ENCODE measurements around the gene GLRX3.

Gene GLRX3

DNA sequence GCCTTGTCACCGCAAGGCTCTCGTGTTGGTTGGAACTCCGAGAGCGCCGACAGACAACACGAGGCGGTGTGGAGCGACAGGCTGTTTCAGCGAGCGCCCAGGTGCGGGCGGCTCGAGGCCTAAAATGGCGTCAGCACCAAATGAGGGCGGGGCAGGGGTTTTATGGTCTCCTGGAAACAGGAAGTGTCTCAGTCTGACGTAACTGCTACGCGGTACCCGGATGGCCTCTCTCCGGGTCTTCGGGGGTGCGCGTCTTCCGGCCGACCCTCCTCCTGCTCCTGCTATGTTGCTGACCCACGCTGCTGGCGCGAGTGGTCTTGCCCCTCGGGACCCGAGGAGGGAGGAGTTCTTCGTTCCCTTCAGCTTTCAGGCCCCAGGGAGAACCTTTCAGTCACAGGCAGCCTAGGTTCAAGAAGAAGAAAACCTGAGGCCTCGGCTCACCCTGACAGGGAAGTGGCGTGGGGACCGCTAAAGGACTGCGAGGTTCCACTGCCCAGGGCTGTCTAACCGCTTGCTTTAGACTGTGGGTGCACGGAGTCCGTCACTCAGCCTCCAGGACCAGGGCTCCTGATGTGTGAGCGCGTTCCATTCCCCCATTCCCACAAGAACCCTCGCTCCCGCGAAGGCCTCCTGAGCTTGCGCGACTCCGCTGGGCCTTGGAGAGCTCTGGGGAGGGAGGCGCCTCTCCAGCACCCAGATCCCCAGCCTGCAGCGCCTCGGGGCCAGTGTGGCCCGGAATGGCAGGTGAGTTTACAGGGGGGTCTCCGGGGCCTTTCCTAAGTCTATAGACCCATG, 77.3 kb downstream of the GLRX3 start:
- DNase-seq: no peak

DNA sequence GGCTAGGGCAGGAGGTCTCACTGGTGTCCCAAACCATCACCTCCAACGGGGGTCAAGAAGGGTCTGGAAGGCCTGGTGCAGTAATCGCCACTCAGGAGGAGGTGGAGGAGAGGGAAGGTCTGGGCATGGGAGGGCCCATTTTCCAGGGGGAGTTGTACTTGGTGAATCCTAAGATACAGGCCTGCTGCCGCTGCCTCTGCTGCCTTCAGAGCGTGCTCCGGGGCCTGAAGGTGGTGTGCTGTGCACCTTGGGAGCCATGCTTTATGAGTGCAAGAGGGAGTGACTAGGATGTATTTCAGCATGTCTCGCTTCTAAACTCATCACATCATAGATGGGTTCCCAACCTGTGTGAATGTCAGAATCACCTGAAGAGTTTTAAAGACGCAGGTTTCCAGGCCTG, 78.2 kb downstream of the GLRX3 start:
- no peak for DNase-seq

DNA sequence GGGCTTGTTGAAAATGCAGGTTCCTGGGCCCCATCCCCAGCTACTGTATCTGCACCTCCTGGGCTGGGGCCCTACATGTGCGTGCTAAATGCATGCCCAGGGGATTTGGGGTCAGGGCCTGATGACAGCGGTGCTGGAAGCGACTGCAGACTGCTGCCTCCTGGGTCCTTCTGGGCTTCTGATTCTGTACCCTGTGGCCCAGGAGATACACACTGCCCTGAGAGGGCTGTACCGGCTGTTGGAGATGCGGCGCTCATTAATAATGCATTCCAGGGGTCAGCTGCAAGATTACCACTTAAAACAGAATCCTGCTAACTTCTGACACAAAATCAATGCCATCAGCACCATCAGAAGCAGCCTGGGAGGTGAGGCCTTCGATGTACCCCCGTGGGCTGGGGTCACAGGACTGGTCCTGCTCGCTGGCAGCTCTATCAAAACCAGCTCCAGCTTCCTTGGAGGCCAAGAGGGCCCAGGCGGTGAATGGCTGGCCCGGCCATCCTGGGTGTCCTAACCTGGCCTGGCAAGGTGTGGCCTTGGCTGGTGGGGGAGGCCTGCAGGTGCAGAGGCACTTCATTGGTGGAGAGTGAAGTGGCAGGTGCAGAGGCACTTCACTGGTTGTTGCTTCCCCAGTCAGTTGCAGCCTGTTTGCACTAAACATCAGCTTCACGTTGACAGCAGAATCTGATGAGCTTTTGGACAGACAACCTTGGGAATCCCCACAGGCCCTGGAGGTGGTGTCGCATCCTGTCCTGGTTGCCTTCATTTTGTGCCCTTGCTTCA, 79.2 kb downstream of the GLRX3 start:
- DNase-seq: no peak

DNA sequence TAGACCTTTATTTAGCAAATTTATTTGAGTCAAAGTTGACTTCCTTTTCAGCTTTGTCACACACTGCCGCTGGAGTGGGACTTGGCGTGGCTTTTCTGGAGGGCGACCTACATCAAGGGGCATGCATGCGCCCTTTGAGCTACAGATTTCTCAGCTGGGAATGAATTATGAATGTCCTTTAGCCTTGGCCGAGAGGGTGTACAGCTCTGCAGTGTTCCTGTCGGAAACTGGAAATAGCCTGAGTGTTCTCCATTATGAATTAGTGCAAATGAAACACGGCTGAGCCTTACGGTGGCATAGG, 79.7 kb downstream of the GLRX3 start:
- DNase-seq: no peak

DNA sequence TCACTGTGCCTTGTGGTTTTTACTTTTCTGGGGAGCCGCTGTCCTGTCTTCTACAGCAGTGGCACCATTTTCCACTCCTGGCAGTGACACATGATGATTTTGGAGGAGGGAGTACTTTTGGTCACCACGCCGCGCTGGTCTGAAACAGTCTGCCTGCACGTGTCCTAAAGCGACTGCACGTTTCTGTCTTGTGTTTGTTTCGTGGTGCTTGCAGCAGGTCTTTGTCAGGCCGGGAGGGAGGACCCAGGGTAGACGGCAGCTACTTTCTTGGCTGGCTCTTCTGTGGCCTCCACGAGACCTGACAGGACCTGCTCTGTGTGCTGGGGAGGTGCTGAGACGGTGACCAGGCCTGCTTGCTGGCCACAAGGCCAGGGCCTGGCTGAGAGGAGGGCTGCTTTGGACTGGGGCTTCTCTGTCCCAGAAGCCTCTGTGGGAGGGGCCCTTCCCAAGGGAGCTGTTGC, 82.0 kb downstream of the GLRX3 start:
- no peak for DNase-seq

DNA sequence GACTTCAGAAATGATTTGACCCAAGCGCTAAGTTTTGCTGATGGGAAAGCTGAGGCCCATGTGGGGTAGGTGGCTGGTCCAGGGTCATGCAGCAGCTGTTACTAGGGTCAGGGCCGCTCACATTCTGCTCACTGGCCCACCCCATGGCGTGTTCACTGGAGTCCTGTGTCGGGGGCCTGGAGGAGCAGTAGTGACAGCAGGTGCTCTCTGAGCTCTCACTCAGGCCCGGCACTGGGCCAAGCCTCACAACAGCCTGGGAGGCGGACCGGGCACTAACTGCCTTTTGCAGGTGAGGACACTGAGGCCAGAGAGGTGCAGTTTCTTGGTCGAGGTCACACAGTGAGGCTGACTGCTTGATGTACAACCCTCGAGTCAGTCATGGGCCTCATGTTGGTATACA, 82.7 kb downstream of the GLRX3 start:
- no peak for DNase-seq

DNA sequence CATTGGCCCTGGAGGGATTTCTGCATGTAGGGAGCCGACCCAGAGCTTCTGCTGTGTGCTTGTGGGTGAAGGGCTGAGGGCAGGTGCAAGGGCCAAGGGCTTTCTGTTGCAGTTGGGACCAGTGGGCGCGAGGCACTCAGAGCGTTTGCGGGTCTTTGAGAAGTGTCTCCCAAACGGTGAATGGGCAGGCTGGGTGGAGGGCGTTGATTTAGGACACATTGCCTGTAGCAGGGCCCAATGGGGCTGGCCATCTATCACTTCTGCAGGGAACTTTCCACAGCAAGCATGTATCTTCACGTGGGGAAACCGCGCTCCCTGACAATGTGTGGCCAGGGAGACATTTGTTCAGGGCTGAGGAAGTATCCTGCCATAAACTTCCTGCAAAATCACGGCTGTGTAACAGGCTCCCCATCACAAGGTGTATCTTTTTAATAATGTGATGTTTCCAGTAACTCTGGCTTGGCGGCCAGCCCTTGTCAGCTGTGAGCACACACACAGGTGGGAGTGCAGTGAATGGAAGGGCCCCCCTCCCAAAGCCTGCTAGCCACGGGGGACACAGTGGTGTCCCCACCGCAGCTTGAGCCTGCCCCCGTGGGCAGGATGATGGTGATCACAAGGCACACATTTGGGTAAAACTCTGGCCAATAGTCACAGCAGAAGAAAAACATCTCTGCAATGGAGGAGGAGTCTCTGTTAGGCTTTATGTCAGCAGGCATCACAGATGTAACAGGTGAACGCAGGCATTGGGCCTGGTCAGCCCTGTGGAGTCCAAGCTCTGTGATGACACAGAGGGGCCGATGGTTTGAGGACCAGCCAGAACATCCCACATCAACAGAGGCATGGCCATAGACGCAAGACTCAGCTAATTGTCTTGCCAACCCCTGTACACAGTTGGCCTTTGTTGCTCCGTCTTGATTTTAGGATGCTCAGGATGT, 84.3 kb downstream of the GLRX3 start:
- no peak for DNase-seq

DNA sequence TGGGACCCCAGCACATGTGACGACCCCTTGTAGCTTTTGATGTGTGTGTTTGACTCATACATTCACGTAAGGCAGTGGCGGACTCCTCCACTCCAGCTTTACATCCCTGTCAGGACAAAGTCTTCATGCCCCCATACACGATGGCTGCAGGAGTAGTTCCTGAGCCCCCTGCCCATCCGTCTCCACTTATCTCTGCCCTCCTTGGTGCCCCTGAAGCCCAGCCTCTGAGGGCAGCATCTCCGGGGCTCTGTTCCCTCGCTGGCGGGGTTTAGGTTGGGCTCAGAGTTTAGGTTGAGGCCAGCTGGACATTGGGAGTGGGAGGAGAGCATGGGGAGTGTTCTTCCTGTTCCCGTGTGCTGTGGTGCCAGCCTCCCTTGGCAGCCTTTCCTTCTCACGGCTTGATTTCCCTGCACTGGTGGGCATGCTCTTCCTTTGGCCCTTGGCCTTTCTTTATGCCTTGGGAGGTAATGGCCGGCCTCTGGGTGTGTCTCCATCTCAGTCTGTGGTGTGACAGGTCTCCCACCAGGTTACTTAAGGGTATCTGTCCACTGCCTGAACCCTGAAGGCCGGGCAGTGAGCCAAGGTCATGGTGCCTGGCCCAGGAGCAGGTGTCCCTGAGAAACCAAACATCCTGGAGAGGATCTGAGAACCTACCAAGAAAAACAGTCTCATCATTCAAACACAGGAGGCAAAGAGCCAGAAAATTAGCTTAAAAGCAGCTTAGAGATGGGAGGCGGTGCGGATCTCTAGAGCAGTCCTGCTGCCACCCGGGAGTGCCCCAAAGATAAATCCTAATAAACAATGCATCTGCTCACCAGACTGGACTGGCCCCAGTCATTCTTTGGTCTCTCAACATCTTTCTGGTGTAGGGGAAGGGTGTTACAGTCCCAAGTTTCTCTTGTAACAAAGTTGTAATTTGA, 85.5 kb downstream of the GLRX3 start:
- no peak for DNase-seq

DNA sequence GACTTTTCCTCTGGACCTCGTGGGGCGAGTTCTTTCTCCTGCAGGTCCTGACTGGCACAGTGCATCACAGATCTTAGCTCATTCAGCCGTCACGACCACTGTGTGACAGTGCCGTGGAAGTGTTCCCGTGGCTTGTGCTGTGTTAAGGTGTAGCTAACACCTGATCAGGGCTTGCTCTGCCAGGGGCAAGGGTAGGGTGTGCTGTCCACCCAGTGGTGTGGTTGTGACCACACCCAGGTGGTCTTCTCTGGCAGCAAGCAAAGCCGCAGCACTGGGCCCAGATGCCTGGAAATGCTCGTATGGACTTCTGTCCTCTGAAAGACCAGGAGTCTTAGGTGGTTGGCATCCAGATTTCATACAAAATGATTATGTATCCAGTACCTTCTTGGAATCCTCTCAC, 86.2 kb downstream of the GLRX3 start:
- DNase-seq: no peak

DNA sequence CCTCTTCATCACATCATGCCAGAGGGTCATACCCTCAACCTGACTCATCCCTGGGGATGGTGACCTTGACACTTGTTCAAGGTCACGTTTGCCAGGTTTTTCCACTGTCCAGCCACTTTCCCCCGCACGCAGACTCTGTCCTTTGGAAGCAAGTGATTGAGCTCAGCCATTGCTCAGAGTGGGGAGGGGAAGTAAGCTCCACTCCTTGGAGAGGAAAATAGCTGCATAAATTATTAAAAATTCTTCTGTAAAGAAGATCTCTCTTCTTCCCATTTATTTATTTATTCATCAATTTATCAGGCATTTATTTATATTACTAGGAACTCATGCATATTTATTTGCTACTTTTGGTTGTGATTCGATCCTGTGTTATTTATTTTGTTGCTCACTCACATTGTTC, 88.0 kb downstream of the GLRX3 start:
- DNase-seq: no peak

DNA sequence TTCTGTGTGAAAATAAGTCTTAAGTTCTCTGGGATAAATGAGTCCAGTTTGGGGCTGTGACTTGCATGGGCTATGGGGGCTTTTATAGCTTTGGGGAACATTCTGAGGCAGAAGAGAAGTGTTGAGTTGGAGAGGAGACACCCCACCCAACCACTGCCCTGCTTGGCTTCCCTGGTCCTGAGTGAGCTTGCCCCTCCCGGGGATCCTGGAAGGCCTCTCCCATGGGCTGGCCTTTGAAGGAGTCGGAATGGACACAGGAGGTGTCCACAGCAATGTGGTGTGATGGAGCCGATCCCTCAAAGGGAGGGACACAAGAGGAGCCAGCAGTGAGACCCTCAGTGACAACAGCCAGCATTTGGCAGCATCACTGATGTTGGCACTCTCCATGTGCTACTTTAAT, 89.8 kb downstream of the GLRX3 start:
- no peak for DNase-seq

DNA sequence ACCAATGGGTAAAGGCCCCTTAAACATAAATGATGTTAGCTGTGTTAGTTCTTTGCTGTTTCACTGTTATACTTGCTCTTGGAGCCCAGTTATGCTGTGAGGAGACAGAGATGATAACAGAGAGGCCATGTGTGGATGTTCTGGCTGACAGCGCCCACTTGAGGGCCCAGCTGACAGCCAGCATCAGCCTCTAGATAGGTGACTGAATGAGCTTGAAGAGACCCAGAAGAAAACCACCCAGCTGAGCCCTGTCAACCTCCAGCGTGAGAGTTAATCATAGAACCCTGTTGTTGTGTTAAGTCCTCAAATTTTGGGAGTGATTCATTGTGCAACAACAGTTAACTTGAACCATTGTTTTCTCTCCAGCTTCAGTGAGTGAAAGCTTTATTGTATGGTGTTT, 91.7 kb downstream of the GLRX3 start:
- DNase-seq: no peak

All from CD4-positive, alpha-beta T cell treated with Interleukin-4 for 4 hours (primary cell).